Measurements from ENCODE around the gene DDX54.

The DDX54 gene

DNA sequence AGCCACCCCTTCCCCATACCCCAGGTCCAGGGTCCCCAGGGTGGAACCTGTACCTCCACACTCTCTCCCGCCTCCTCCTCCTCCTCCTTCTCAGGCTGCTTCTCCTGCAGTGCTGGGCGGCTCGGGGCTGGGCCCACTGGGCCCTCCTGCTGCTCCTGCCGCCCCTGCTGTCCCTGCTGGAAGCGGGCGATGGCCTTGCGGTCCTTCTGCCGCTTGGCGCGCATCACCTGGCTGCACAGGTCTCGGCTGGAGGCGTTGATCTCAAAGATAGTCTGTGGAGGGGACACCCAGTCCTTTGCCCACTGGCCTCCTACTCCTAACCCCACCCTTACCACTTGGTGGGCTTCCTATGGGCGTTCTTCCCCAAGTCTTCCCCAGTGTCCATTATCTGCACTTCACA, 21.3 kb downstream of the DDX54 start:
- DNase-seq (ENCODE audit: low read depth in 3 of 3, low spot score in 1 of 3): no peak

DNA sequence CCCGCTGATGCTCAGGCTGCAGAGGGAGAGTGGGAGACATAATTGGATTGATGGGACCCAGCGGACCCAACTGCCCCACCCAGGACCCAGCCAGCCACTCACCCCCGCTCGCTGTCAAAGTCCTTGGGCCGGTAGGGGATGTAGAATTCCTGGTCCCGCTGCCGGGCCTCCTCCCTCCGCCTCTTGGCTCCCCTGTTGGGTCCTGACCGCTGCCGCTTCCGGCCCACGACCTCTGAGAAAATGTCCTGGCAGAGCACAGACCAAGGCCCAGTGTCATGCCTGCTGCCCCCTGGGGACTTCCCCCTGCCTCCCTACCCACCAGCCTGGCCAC, 22.3 kb downstream of the DDX54 start:
- no peak for DNase-seq (ENCODE audit: low read depth in 3 of 3, low spot score in 1 of 3)

GRCh38 chr12:113162102-113163029, 22.9 kb downstream of the DDX54 start:
- no peak for DNase-seq (ENCODE audit: low read depth in 3 of 3, low spot score in 1 of 3)

- DNase-seq (ENCODE audit: low read depth in 3 of 3, low spot score in 1 of 3): no peak
These were observed 23.8 kb downstream of the DDX54 start for GRCh38 chr12:113161415-113162016.

DNA sequence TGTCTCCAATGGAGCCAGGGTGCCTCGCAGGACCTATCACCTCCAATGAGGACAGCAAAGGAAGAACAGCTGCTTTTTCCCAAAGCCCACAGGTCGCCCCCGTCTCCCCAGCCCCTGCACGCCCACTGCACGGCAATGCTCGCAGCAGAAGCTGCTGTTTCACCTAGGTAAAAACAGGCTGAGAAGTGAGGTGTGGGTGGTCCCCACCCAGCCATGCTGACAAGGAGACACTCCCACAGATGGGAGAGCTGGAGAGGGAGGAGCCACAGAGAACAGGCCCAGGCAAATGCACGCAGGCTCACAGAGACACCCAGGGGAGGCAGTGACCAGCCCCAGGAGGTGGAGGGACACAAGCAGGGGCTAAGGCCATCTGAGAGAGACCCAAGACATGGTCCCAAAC, 25.3 kb downstream of the DDX54 start:
- no peak for DNase-seq (ENCODE audit: low read depth in 3 of 3, low spot score in 1 of 3)

- no peak for DNase-seq (ENCODE audit: low read depth in 3 of 3, low spot score in 1 of 3)
These were observed 26.7 kb downstream of the DDX54 start for GRCh38 chr12:113158439-113159203.

DNA sequence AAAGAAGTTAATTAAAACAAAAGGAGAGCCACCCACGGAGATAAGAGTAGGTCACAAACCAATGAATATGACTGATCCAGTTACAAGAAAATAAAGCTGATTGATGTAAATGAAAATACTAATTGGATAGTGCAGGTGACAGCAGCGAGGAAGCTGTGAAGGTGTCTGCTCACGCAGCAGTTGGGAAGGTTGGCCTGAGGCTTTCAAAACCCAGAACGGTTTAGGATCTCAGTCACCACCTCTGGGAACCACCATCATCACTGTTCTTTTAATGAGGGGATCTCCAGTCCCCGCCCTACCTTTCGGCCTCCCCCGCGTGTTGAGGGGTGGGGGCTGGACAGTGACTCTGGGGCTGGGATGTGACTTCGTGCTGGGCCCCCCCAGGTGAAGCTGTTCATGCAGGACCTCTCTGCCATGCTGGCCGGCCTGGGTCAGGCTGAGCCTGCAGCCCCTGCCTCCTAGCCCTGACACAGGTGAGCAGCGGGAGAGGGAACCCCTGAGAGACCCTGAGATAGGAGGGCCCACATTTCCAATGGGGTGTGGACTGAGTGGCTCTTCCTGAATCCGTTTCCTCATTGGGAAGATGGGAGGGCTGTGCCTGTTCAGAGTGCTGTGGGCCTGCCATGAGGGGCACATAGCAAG, 27.9 kb downstream of the DDX54 start:
- DNase-seq (ENCODE audit: low read depth in 3 of 3, low spot score in 1 of 3): no peak

DNA sequence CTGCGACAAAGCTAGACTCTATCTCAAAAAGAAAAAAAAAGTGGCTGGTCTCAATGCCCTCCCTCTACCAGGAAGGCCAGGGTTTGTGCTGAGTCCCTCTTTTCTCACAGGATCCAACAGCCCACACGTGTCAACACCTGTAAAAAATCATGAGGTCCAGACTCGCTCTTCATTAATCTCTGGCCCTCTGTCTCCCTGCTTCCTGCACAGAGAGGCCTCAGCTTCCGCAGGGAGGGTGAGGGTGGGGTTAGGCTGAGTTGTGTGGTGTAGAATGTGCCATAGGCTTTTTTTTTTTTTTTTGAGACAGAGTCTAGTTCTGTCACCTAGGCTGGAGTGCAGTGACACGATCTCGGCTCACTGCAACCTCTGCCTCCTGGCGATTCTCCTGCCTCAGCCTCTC, 29.6 kb downstream of the DDX54 start:
- no peak for DNase-seq (ENCODE audit: low read depth in 3 of 3, low spot score in 1 of 3)

GRCh38 chr12:113155060-113155459, 30.2 kb downstream of the DDX54 start:
- no peak for DNase-seq (ENCODE audit: low read depth in 3 of 3, low spot score in 1 of 3)

DNA sequence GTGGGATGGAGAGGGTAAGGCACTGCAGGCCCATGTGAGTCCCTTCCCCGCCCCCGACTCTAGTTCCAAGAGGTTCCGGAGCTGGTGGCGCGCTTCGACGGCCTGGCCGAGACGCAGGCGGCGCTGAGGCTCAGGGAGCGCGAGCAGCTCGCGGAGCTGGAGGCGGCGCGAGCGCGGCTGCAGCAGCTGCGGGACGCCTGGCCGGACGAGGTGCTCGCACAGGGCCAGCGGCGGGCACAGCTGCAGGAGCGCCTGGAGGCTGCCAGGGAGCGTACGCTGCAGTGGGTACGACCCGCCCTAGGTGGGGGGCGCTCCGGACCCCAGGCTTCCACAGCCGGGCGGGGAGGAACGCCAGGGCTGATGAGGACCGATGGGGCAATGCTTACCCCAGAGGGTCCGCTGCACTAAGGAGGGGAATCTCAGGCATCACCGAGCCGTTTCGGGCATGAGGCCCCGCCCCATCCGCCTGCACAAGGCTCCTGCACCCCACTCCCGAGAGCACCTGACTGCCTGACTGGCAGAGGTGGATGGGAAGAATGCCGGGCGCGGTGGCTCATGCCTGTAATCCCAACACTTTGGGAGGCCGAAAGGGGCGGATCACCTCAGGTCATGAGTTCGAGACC, 30.8 kb downstream of the DDX54 start:
- DNase-seq (ENCODE audit: low read depth in 3 of 3, low spot score in 1 of 3): no peak

- peak in 2 of 3 donors; percentile 25 to 47 for DNase-seq (ENCODE audit: low read depth in 3 of 3, low spot score in 1 of 3)
These were observed 32.2 kb downstream of the DDX54 start for GRCh38 chr12:113152835-113153814.

GRCh38 chr12:113152196-113152834, 33.0 kb downstream of the DDX54 start:
- no peak for DNase-seq (ENCODE audit: low read depth in 3 of 3, low spot score in 1 of 3)

GRCh38 chr12:113151655-113152054, 33.6 kb downstream of the DDX54 start:
- DNase-seq (ENCODE audit: low read depth in 3 of 3, low spot score in 1 of 3): no peak

DNA sequence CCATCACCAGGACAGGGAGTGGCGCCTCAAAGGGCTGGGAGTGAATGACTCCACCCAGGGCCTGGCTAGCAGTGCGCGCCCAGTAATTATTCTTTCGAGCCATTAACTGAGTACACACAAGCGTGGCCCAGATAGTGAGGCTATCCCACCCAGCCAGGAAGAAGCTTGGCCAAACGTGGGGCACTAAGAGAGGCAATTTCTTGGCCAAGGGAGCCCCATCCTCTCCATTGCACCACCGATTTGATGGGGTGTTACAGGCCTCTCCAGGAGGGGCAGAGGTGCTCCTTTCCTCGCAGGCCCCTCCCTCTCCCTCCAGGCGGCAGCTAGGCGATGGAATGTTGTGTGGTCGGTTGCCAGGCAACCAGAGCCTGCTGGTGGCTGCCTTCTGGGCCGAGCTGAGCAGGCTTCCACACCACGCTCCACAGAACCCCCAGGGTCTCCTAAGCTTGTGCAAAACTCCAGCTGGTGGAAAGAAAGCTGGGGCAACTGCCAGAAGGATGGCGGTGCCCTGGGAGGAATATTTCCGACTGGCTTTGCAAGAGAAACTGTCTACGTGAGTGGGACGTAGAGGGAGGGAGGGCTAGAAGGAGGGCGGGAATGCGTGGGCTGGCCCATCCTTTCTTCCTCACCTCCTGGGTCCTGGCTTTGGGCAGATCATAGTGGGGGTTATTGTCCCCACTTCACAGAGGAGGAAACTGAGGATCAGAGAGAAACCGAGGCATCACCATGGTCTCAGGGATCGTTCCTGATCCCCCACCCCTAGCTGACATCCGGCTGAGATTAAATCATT, 35.7 kb downstream of the DDX54 start, which contains the start of gene CFAP73:
TSS of gene CFAP73 (plus strand) at position 364 of the 790 bp plus-strand sequence. CDS start at position 498, 134 bp downstream.
- DNase-seq (ENCODE audit: low read depth in 3 of 3, low spot score in 1 of 3): no peak

- no peak for DNase-seq (ENCODE audit: low read depth in 3 of 3, low spot score in 1 of 3)
These were observed 38.3 kb downstream of the DDX54 start for GRCh38 chr12:113146999-113147398.

- no peak for DNase-seq (ENCODE audit: low read depth in 3 of 3, low spot score in 1 of 3)
These were observed 39.3 kb downstream of the DDX54 start for GRCh38 chr12:113145720-113146551.

DNA sequence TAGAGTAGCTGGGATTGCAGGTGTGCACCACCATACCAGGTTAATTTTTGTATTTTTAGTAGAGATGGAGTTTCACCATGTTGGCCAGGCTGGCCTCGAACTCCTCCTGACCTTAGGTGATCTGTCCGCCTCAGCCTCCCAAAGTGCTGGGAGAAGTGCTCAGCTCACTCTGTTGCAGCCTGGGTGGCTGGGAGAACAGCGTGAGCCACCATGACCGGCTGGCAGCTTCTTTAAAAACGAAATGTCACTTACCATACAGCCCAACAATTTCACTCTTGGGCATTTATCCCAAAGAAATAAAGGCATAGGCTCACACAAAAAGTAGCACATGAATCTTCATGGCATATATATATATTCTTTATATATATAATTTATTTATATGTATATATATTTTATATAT, 40.5 kb downstream of the DDX54 start:
- DNase-seq (ENCODE audit: low read depth in 3 of 3, low spot score in 1 of 3): no peak

GRCh38 chr12:113143959-113144358, 41.3 kb downstream of the DDX54 start:
- DNase-seq (ENCODE audit: low read depth in 3 of 3, low spot score in 1 of 3): no peak
